ENCODE results near the gene LIN7B. TPM values are rescaled to one million over a fixed set of nuclear protein-coding genes. Genes with fewer than 3 reads are reported as not detected.

Gene LIN7B
- total and polyA plus RNA-seq, 2 of the 13 experiments (the other 11 are each of a cell fraction or from before 2014, with no cell fraction given) = 5.3 to 7.6 TPM

DNA sequence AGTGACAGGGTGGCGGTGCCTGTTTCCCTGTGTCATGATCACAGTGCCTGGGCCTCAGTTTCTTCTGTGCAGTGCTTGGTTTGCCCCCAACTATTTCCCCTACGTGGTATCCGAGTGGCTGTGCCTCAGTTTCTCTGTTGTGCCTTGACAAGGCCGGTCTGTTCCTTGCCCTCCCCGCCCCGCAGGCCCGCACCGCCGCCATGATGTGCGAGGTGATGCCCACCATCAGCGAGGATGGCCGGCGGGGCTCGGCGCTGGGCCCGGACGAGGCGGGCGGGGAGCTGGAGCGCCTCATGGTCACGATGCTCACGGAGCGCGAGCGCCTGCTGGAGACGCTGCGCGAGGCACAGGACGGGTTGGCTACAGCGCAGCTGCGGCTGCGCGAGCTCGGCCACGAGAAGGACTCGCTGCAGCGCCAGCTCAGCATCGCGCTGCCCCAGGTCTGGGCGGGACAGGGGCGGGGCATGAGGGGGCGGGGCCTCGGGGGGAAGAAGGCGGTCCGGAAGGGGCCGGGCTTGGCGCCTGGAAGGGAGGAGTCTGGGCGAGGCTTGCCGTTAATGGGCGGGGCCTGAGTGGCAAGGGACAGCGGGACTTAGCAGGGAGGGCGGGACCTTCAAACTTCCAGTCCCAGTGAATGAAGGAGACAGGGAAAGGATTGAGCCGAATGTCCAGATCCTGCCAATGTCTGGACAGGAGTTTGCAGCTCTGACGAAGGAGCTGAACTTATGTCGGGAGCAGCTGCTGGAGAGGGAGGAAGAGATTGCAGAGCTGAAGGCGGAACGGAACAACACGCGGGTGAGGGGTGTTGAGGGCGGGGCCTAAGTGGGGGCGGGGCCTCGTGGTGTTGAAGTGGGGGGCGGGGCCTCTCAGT is 13.7 kb downstream of the LIN7B start (continued):
- peak; percentile 99 for TF ChIP-seq ZNF589 (CRISPR knock-in tag; conservative IDR thresholded peaks at IDR 0.05)
- TF ChIP-seq ZNF251 (CRISPR knock-in tag; IDR thresholded peaks at IDR 0.05) = peak; percentile 97
- TF ChIP-seq ZNF75D (CRISPR knock-in tag; IDR thresholded peaks at IDR 0.05; ENCODE audit: borderline replicate concordance) = peak; percentile 98
- TF ChIP-seq, protein P1, sequence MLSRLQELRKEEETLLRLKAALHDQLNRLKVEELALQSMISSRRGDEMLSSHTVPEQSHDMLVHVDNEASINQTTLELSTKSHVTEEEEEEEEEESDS (CRISPR knock-in tag; IDR thresholded peaks at IDR 0.05; ENCODE audit: borderline replicate concordance) = peak; percentile 97
- peak; percentile 94; the same call in 1 of the 2 replicates for TF ChIP-seq ZNF713 (CRISPR knock-in tag; IDR thresholded peaks at IDR 0.05)
- no peak for TF ChIP-seq KAT7 (CRISPR knock-in tag; IDR thresholded peaks at IDR 0.05; ENCODE audit: borderline replicate concordance)
- TF ChIP-seq NFATC3 (CRISPR knock-in tag; IDR thresholded peaks at IDR 0.05) = peak; percentile 98
- peak; percentile 100 for TF ChIP-seq NKX3-1 (CRISPR knock-in tag; IDR thresholded peaks at IDR 0.05)
- peak; percentile 88 for TF ChIP-seq ZNF672 (CRISPR knock-in tag; IDR thresholded peaks at IDR 0.05)
- TF ChIP-seq ZNF652 (CRISPR knock-in tag; IDR thresholded peaks at IDR 0.05; ENCODE audit: borderline replicate concordance, low read depth) = no peak; the same call in 1 of the 2 replicates
- peak; percentile 97 for TF ChIP-seq ZNF841 (CRISPR knock-in tag; IDR thresholded peaks at IDR 0.05; ENCODE audit: borderline replicate concordance)
- TF ChIP-seq WIZ (CRISPR knock-in tag; IDR thresholded peaks at IDR 0.05) = peak; percentile 98
- TF ChIP-seq PITX1 (CRISPR knock-in tag; IDR thresholded peaks at IDR 0.05) = peak; percentile 87
- peak; percentile 89 for TF ChIP-seq MEIS1 (CRISPR knock-in tag; IDR thresholded peaks at IDR 0.05; ENCODE audit: borderline replicate concordance)
- TF ChIP-seq, protein P2, sequence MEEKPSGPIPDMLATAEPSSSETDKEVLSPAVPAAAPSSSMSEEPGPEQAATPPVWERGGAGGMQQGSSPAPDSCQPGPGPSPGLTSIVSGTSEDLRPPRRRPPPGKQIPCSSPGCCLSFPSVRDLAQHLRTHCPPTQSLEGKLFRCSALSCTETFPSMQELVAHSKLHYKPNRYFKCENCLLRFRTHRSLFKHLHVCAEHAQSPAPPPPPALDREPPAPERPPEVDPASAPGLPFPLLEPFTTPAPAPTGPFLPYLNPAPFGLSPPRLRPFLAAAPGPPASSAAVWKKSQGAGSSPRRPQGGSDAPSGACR (CRISPR knock-in tag; IDR thresholded peaks at IDR 0.05) = peak; percentile 63; the same call in 1 of the 2 replicates
- peak; percentile 93; the same call in 1 of the 2 replicates for TF ChIP-seq ZNF891 (CRISPR knock-in tag; IDR thresholded peaks at IDR 0.05)
- TF ChIP-seq LCORL (IDR thresholded peaks at IDR 0.05) = no peak
- no peak; the same call in 1 of the 2 replicates for TF ChIP-seq LCORL (CRISPR knock-in tag; IDR thresholded peaks at IDR 0.05)
- no peak for TF ChIP-seq ZKSCAN1 (IDR thresholded peaks at IDR 0.05; ENCODE audit: low read length)
- TF ChIP-seq, protein P3, sequence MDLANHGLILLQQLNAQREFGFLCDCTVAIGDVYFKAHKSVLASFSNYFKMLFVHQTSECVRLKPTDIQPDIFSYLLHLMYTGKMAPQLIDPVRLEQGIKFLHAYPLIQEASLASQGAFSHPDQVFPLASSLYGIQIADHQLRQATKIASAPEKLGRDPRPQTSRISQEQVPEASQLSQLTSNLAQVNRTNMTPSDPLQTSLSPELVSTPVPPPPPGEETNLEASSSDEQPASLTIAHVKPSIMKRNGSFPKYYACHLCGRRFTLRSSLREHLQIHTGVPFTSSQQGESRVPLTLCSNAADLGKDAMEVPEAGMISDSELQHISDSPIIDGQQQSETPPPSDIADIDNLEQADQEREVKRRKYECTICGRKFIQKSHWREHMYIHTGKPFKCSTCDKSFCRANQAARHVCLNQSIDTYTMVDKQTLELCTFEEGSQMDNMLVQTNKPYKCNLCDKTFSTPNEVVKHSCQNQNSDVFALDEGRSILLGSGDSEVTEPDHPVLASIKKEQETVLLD (CRISPR knock-in tag; IDR thresholded peaks at IDR 0.05; ENCODE audit: low read depth) = peak; percentile 93
- TF ChIP-seq, protein P4, sequence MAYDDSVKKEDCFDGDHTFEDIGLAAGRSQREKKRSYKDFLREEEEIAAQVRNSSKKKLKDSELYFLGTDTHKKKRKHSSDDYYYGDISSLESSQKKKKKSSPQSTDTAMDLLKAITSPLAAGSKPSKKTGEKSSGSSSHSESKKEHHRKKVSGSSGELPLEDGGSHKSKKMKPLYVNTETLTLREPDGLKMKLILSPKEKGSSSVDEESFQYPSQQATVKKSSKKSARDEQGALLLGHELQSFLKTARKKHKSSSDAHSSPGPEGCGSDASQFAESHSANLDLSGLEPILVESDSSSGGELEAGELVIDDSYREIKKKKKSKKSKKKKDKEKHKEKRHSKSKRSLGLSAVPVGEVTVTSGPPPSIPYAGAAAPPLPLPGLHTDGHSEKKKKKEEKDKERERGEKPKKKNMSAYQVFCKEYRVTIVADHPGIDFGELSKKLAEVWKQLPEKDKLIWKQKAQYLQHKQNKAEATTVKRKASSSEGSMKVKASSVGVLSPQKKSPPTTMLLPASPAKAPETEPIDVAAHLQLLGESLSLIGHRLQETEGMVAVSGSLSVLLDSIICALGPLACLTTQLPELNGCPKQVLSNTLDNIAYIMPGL (CRISPR knock-in tag; IDR thresholded peaks at IDR 0.05; ENCODE audit: borderline replicate concordance in 1 of 2, low read depth in 1 of 2) = peak; percentile 68 to 98
- TF ChIP-seq SMAD1 (CRISPR knock-in tag; IDR thresholded peaks at IDR 0.05; ENCODE audit: borderline replicate concordance, low read depth) = peak; percentile 62; the same call in 1 of the 2 replicates
- TF ChIP-seq ZBTB38 (CRISPR knock-in tag; IDR thresholded peaks at IDR 0.05) = peak; percentile 99

Data from HepG2 (cell line).